GM19395 (cell line): ENCODE data around the gene ZNF322.

Source experiments
- ATAC-seq: cut with Tn5 transposase; IDR thresholded peaks from one replicate; pipeline ENCODE4 v1.9.1; 2021; ENCODE audit warnings: mild to moderate bottlenecking, moderate library complexity; ENCODE audit not compliant: unreplicated experiment

The ZNF322 gene

DNA sequence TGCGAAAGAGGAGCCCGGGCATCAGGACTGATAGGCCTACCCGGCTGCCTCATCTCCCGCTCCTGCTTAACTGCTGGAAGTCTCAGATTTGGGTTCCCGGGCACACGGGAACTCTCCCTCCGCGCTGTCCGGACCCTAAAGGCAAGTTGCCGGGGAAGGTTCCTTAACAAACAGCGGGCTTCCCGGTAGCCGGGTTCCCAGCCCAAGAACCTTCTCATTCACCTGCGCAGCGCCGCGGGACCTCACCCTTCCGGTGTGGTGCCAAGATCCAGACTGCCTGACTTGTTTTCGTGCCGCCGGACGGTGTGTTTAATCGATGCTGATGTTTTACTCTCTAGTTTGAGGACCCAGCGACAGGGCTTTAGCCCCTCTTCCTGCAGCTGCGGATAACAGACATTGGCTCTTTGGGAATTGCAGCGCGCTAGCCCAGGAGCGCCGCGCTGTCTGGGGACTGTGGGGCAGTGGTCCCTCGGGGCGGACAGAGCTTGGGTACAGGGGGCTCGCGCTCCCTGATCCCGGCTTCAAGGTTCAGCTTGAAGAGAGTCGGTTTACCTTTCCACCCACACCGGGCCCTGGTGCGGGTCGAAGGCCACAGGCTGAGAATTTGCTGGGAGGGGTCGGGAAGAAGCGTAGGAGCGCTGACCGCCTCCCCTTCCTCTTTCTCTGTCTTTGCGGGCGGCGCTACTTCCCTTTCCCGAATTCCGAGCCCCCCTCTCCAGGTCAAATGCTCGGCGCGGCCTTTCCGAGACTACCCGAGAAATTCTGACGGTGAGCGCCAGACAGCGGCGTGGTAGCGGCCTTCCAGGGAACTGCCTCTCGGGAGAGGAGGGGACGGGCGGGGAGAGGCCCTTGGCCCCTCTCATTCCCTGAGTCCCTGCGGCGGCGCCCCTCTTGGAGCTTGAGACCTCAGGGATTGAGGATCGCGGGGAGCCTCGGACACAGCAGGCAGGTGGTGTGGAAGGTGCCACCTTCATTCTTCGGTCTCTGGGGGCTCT is 45.6 kb downstream of the ZNF322 start:
- ATAC-seq, result no peak

DNA sequence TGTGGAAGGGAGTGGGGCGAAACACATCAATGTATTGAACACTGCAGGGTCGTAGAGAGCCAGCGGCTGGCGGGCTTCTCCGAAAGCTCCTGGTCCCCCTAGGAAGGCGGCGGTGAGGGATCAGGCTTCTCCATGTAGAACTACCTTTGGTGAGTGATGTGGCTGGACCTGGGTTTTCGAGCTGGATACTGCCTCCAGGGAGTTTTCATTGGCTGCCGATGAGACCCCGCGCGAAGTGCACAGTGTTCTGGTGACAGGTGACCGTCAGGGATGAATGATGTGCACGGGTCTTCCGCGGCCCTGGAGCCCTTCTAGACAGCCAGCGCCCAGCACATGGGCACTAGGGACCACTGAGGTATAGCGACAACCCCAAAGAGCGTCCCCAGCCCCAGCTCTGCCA is 46.3 kb downstream of the ZNF322 start:
- ATAC-seq, result no peak

DNA sequence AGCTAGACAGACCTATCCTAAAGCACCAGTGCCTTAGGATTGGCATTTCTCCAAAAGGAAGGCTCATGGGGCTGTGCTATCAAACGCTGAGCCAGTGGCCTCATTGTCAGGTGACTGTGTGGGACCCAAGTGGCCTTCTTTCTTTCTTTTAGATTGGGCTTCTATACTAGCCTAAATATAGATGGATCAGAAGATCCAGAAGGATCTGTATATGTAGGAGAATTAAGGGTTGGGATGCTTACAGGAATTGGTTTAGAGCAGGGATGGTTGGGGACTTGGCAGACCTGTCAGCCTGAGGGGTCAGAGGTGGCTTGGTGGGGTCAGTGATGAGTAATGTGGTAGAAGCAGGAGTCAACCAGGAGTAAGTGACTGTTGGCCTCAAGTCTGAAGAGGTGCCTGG is 47.9 kb downstream of the ZNF322 start:
- no peak for ATAC-seq

DNA sequence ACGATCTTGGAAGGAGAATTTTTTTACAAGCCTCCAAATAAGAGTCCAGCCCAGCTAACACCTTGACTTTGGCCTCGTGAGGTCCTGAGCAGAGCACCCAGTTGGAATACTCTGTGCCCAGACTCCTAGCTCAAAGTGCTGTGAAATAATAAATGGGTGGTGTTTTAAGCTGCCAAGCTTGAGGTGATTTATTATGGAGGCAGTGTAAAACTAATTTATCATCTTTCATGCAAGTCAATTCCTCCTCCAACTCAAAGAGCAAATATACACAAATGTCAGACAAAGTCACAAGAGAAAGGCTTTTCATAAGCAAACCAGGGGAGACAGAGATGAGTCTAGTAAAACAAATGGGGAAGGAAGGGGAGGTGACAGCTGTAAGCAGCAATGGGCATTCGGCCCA is 50.1 kb downstream of the ZNF322 start:
- no peak for ATAC-seq

DNA sequence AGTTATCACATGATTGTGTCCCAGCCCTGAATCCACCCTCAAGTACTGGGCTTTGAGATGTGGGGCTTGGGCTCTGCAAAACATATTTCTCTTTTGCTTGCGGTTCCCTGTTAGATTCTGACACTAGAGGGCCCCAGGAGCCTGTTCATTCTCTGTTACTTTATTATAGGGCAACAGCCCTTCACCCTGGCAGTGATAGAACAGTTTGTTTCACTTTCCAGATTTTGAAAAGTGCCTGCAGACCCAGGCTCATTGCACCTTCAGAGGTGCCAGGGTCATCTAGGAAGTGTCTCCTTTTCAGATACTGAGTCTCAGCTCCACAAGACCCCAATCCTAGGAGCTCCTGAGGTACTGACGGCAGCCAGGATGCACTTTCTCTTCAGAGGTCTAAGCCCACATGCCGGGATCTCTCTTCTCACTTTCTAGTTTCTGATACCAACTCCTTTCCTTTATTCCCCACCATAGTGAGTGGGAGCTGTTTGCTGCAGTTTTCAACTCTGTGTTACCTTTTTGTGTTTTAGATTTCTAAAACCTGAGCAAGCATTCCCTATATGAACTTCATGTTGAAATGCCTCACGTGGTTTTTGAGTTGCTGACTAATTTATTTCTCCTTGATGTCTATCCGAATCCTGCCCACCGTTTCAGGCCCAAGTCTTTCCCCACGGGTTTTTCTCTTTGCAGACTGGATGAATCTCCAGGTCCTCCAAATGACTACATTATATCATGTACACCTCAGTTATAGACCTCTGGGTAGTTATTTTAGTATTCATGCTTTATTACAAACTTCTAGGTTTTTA is 51.9 kb downstream of the ZNF322 start:
- ATAC-seq, result peak; percentile 72

DNA sequence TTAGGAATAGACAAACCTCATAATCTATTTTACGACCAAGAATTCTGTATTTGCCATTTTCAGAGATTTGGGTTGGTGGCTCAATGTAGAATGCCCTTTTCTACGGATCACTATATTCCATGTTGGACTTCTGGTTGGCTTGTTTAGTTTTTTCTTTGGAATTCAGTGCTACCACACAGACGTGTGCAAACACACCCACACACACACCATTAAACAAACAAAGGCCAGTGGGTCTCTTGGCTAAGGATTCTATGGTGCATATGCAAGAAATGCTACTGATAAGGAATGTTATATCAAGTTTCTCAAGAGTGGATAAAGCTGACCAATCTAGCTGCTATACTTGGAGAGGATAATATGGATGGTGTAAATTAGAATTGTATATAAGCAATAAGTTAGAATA is 54.7 kb downstream of the ZNF322 start:
- no peak for ATAC-seq

DNA sequence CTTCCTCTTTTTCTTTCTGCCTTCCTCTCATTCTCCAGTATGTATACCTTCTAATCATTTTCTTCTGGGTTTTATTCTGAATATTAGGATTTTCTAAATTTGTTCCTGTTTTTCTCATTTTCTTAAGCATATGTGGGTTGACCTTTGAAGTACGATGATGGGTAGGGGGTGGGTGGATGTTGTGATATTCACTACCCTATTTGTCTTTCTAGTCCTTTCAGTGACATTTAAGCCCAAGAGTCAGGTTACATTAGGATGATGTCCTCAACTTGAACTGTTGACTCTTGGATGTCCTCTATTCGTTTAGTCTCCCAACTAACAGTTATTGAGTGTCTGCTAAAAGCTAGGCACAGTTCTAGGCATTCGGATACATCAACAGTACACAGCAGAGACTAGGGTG is 55.5 kb downstream of the ZNF322 start:
- no peak for ATAC-seq

DNA sequence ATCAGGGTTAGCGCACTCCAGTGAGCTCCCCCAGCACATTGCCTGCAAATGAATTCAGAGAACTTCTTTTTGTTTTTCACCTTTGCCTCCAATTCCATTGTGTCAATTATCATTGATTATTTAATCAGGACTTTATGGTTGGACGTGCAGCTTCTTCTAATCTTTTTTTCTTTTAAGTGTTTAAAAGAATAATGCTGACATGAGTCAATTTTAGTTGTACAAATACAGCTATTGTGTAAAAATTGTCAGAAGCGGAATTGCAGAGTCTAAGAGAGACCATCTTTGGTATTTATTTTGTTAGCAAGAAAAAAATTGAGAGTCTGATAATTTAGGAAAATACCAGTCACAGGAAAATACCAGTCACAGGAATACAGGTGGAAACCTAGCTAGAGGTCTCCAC is 57.3 kb downstream of the ZNF322 start:
- no peak for ATAC-seq

DNA sequence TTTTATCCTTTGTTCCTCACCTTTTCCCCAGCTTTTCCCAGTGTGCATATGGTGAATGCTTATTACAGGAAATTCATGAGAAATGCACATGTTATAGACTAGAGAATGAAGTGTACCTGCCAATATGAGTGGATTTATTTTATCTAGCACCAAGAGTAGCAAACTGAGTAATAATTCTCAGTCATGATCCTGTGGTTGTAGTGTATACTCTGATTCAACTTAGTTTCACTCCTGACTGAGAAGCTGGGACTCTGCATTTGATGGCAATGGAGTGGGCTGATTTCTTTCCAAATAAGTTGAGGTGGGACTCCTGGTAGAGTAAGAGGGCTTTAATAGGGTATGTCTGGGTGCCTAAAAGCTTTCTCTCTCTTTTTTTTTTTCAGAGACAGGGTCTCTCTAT is 58.8 kb downstream of the ZNF322 start:
- ATAC-seq, result no peak

DNA sequence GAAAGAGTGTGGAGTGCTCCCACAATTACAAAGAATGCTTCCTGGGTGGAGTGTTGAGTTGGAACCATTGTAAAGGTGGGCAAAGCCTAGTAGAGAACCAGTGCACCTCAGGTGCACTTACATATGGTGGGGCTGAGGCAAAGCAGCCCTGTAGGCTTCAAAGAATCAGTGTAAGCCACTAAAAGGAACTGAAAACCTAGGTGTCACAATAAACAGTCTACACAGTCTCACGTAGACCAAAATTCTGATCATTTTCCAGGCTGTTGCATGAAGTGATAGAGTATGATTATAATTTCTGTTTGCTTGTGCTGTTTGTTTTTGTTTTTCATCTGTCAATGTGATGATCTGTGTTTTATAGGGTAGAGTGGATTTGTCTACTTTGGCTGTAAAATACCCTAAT is 60.0 kb downstream of the ZNF322 start:
- no peak for ATAC-seq

DNA sequence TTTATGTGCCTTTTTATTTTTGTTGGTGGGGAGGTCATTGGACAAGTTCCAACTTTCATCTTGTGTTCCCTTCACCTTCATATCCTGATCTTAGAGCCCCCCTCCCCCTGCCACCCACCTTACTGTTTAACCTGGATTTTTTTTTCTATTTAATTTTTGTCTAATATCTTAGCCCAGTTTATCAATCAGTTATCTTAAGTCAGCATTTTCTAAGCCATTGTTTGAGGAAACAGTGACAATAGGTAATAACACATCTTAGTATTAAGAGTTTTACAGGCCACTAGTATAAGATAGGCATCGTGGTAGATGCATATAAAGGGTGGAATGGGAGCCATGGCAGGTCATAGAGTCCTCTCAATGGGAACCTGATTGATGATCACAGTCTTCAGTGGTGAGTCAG is 60.4 kb downstream of the ZNF322 start:
- no peak for ATAC-seq

DNA sequence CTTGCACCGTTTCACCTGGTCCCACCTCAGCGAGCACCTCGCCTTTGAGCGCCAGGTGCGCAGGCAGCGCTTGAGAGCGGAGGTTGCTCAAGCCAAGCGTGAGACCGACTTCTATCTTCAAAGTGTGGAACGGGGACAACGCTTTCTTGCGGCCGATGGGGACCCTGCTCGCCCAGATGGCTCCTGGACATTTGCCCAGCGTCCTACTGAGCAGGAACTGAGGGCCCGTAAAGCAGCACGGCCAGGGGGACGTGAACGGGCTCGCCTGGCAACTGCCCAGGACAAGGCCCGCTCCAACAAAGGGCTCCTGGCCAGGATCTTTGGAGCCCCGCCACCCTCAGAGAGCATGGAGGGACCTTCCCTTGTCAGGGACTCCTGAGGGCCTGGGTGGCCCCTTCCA is 61.3 kb downstream of the ZNF322 start:
- ATAC-seq, result no peak

DNA sequence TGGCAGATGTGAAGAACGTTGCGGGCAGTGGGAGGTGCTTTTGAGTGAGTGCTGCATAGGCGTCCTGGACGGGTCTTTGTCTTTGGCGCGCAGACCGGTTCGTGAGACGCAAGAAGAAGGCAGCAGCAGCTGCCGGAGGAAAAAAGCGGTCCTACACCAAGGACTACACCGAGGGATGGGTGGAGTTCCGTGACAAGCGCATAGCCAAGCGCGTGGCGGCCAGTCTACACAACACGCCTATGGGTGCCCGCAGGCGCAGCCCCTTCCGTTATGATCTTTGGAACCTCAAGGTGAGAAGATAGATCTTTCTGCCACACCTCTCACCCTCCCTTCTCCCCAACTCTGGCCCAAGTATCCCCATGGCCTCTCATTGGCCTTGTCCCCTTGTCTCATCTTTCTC is 61.7 kb downstream of the ZNF322 start:
- no peak for ATAC-seq

DNA sequence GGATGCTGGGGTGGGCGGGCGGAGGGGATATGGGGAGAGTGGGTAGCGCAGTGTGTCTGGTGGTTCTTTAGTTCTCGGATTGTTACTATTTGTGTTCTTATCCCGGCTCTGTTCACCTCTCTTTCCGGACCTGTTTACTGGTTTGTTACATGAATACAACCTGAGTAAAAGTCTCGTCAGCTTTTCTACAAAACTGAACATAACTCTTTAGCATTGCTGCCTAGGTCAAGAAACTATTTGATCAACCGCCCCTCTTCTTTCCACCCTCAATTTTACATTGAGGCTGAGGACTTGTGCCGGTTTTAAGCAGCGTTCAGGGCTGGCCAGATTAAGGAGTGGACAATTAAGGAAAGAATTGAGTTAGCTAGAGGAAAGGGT is 62.2 kb downstream of the ZNF322 start:
- no peak for ATAC-seq

DNA sequence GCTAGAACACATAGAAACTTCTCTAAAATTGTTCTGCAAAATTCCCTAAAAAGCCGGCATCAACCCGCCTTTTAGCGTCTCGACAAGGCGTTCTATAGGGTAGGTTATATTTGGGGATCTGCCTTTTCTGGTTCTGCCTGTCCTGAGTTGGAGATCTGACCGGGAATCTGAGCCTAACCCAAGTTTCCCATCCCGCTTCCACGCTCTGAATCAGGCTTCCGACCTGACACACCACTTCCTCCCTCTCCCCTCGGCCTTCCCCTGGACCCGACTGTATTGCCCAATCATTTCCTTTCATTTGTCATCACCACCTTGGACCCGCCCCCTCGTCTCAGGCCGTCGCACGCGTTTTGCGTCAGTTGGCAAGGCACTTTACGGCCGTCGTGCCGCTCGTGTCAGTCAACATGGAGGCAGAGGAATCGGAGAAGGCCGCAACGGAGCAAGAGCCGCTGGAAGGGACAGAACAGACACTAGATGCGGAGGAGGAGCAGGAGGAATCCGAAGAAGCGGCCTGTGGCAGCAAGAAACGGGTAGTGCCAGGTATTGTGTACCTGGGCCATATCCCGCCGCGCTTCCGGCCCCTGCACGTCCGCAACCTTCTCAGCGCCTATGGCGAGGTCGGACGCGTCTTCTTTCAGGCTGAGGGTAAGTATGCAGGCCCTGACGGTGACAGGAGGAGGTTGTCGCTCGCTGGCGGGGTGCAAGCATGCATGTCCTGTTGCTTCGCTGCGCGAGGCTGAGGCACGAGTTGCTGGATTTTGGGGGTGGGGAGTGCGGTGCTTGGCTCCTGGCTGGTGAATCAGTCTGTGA is 62.8 kb downstream of the ZNF322 start, which contains the start of gene ABT1:
TSS of gene ABT1 (plus strand) at position 375 of the 810 bp plus-strand sequence. CDS start at position 405, 30 bp downstream.
- ATAC-seq, result peak; percentile 77

DNA sequence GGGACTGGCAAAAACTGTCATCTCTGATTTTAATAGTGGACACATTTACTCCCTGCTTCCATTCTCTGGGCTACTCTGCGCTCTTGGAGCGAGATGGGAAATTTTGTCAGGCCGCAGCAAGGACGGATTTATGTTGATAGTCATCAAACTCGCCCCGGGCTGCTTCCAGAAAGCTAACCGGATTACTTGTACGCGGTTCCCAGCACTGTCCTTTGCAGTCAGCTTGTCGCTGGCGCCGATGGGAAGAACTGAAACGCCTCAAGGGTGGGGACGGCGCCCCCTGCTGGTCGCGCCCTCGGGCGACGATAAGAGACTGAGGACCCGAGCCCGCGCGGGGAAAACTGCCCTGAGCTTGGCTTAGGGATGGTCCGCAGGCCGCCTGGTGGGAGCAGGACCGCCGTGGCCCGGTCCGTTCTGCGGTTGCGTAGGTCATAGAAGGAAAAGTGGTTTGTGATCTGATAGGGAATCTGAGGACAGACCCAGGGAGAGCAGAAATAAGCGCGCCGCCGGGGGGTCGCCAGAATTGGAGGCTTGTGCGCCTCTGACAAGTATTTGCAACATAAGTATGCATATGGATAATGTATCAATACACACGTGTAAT is 63.8 kb downstream of the ZNF322 start:
- ATAC-seq, result peak; percentile 63

DNA sequence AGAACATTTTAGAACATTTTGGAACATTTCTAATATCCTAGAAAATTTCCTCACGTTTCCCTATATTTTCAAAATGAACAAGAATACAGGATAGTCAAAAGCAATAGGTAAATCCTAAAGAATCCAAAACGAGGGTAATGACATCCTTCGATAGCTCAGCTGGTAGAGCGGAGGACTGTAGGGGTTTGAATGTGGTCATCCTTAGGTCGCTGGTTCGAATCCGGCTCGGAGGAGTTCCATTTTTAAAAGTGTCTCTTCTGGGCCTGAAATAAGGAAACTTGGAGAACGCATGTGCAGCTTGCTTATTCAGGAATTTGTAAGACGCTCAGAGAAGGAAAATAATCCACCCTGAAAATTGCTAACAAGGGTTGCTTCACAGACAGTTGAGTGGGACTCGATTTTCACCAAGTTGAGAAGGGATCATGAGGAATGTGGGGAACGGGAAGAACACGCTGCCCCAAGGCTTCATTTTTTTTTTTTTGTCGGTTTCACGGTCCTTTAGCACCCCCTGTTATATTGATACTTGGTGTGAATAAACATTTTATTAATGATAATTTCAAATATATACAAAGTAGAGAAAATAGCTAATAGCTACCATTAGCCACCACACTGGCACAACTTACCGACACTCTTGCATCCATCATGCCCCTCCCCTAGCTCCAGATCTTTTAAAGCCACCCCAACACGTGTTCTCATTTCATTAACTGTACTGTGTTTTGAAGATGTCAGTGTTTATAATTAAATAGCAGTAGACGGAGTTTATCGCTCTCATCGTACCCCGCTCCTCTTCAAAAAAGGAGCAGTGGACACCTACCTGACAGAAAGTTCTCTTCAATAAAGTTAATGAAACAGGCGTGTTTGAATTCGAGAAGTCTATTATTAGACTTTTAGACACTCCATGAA is 64.6 kb downstream of the ZNF322 start:
- ATAC-seq, result no peak

DNA sequence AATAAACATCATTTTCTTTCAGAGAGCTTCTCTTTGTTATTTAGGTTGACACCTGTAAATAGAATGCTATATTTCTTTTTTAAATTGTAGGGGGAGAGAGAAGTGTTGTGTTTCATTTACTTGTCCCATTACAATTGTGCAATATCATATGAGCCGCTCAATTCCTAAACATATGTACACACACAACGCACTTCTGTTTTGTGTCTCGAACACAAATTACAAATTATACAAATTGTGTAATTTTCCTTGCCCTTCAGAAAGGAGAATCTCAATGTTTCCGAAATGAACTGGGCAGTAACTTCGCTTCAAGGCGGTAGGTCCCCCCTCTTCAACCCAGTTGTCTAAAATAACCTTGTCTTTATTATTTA is 65.4 kb downstream of the ZNF322 start:
- no peak for ATAC-seq

DNA sequence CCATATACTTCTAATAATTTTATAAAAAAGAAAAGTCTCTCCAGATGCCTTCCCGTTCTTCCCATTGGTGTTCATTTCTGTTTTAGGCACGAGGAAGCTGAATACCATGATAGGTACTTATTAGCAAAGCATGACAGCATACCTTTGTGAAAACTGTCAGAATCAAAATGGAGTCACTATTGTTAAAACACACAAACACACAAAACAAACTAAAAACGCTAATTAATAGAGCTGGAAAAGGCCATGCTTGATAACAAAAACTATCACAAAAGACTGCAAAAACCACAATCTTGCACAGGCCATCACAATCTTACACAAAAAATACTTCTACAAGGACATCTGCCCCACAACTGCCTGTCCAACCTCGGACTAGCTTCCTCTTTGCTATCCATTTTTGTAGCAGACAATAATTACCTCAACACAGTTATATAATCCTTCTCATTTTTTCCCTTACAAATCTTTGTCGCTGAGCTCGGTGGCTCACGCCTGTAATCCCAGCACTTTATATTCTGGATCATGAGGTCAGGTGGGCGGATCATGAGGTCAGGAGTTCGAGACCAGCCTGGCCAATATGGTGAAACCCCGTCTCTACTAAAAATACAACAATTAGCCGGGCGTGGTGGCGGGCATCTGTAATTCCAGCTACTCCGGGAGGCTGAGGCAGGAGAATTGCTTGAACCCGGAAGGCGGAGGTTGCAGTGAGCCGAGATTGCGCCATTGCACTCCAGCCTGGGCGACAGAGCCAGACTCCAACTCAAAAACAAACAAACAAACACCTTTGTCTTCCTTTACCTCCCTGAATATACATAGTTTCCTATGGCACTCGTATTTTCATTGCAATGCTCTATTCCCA is 66.0 kb downstream of the ZNF322 start:
- ATAC-seq, result no peak
